ENCODE measurements around the gene GALNT17. TPM values are rescaled to one million over a fixed set of nuclear protein-coding genes. Genes with fewer than 3 reads are reported as not detected.
A peak's percentile ranks its signal among the peaks of the same experiment; 100 is the strongest.

GALNT17 gene
- total RNA-seq, 1 donor from 2014 or later, result 0.12 TPM

DNA sequence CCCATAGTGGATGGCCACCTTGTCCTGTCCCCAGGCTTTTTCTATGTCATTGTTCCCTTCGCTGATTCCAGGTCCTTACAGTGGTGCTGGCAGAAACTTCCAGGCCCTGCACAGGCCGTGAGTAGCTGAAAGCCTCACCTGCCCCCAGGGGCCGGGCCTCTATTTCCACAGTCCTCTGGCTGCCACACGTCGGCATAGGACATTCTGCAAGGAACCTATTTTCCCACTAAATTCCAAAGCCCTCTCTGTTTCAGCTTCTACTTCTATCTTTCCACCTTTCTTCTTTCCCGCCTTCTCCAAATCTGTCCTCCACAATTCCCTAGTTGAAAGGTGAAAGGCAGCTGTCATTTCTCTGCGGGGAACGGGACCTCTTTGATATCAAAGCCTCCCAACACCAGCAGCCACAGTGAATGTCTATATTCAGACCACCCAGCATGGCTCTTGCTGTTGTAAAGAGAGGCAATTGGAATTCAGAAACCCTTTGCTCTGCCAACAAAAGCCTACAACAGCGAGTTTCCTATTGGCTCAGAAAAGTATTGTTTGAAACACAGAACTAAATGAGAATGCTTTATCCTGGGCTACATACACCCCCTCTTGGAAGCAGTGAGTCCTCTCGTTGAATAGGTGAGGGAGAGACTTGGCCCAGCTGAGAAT lies 607.7 kb downstream of the GALNT17 start:
- no peak for TF ChIP-seq CTCF (conservative IDR thresholded peaks at IDR 0.05; ENCODE audit: low read depth, low read length)
- H3K4me3 ChIP-seq (ENCODE audit: low read depth, low read length), result no peak overlapping the region
- no peak for DNase-seq (ENCODE audit: low read depth)

GRCh38 chr7:71740174-71740560 lies 608.2 kb downstream of the GALNT17 start:
- no peak for TF ChIP-seq CTCF (conservative IDR thresholded peaks at IDR 0.05; ENCODE audit: low read depth, low read length)
- H3K4me3 ChIP-seq (ENCODE audit: low read depth, low read length), result no peak overlapping the region
- no peak for DNase-seq (ENCODE audit: low read depth)

DNA sequence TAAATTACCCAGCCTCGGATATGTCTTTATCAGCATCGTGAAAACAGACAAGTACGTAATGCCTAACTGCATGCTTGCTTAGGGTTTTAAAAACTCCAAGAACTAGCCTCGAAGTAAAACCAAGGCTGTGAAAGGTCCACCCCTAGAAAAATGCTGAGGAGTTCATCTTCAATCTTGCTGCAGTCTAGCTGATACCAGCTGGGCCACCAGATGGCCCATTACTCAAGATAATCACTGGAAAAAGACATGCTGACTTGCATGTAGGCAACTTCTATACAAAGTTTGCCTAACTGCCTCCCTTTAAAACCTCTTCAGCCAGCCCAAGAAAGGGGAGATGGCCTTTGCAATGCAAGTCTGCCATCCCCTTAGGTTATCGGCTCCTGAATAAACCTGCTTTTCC lies 614.1 kb downstream of the GALNT17 start:
- no peak for TF ChIP-seq CTCF (conservative IDR thresholded peaks at IDR 0.05; ENCODE audit: low read depth, low read length)
- no peak overlapping the region for H3K4me3 ChIP-seq (ENCODE audit: low read depth, low read length)
- DNase-seq (ENCODE audit: low read depth), result no peak

DNA sequence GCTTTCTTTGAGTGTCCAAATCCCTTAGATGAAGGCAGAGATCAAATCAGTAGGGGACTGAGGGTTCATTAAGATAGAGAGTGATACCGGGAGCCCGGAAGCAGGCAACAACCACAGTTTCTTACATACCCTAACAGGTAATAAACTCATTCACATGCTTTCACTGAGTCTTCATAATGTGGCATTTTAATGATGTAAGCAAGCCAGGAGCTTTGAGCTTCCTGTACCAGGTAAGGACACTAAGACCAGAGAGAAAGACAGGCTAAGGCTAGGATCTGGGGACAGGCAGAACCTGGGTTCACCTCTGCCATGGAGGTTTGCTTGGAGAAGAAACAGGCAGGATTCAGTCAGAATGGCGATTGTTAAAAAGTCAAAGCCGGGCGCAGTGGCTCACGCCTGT lies 618.3 kb downstream of the GALNT17 start:
- no peak overlapping the region for H3K4me3 ChIP-seq (ENCODE audit: low read depth, low read length)
- no peak for DNase-seq (ENCODE audit: low read depth)
- TF ChIP-seq CTCF (conservative IDR thresholded peaks at IDR 0.05; ENCODE audit: low read depth, low read length), result no peak

- no peak overlapping the region for H3K4me3 ChIP-seq (ENCODE audit: low read depth, low read length)
- TF ChIP-seq CTCF (conservative IDR thresholded peaks at IDR 0.05; ENCODE audit: low read depth, low read length), result peak; percentile 51
- no peak for DNase-seq (ENCODE audit: low read depth)
These were observed 620.4 kb downstream of the GALNT17 start for GRCh38 chr7:71752171-71752935.

DNA sequence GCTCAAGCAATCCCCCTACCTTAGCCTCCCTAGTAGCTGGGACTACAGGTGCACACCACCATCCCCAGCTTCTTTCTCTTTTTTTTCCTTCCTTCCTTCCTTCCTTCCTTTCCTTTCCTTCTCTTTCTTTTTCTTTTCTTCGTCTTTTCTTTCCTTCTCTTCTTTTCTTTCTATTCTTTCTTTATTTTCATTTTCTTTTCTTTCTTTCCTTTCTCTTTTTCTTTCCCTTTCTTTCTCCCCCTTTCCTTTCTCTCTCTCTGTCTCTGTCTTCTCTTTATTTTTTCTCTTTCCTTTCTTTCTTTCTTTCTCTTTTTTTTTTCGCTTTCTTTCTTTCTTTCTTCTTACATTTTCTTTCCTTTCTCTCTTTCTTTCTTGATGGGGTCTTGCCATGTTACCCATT lies 621.3 kb downstream of the GALNT17 start:
- H3K4me3 ChIP-seq (ENCODE audit: low read depth, low read length), result no peak overlapping the region
- TF ChIP-seq CTCF (conservative IDR thresholded peaks at IDR 0.05; ENCODE audit: low read depth, low read length), result no peak
- no peak for DNase-seq (ENCODE audit: low read depth)
